Endothelial cell of umbilical vein (primary cell): ENCODE measurements around the gene AMBP. TPM values are rescaled to one million over a fixed set of nuclear protein-coding genes. Genes with fewer than 3 reads are reported as not detected.

Experiments
- BruUV-seq: library from RNA; stranded (reverse); fragments of 400-500 nt; replicated peaks from 2 replicates; lab custom pipeline; 2021; lab: Mats Ljungman, UMichigan
- CTCF ChIA-PET: fragments of 300-600, 350-600 bp; sonication (Branson Sonifier 250); formaldehyde crosslinking; loops from one replicate; lab custom pipeline; 2021; ENCODE audit warnings: antibody characterized with exemption, inconsistent platforms; lab: Charles Lee
- POLR2A ChIA-PET: fragments of 300-600, 350-600 bp; sonication (Branson Sonifier 250); formaldehyde crosslinking; loops from one replicate; lab custom pipeline; 2021; ENCODE audit warnings: antibody characterized with exemption, inconsistent platforms; lab: Charles Lee
- DNase-seq: peaks from one replicate; pipeline ENCODE4 v3.0.0-alpha.2; 2011; ENCODE audit warnings: low read depth, low spot score
- FAIRE-seq: peaks from 2 replicates; lab custom pipeline; 2011; peaks lifted over from hg19 to GRCh38; lab: Jason Lieb, UNC
- H2AFZ ChIP-seq: 2 replicates; pipeline ENCODE4 v1.6.0; 2012; ENCODE audit warnings: low read depth, low read length, control low read depth, inconsistent platforms
- H3K27ac ChIP-seq: 2 replicates; pipeline ENCODE4 v1.5.1; 2011; ENCODE audit warnings: low read depth, mild to moderate bottlenecking, control low read depth, low read length, moderate library complexity; ENCODE audit not compliant: insufficient read depth
- H3K27me3 ChIP-seq, 2 experiments: 2 replicates each; pipeline versions ENCODE4 v1.6.0 to v1.6.1; 2011; ENCODE audit warnings: low read length in 2 of 2, mixed read lengths in 1 of 2; ENCODE audit not compliant: control insufficient read depth in 2 of 2, insufficient read depth in 2 of 2
- H3K36me3 ChIP-seq, 2 experiments: 2 replicates in 1 of 2; 3 replicates in 1 of 2; pipeline ENCODE4 v1.5.1; 2011; ENCODE audit warnings: low read length in 2 of 2, mild to moderate bottlenecking in 1 of 2, moderate library complexity in 1 of 2; ENCODE audit not compliant: control insufficient read depth in 2 of 2, insufficient read depth in 2 of 2; ENCODE audit errors: extremely low read depth in 1 of 2
- H3K4me1 ChIP-seq: 3 replicates; pipeline ENCODE4 v1.5.1; 2011; ENCODE audit warnings: mild to moderate bottlenecking, low read length; ENCODE audit not compliant: control insufficient read depth, insufficient read depth; ENCODE audit errors: extremely low read depth
- H3K4me2 ChIP-seq: 2 replicates; pipeline ENCODE4 v1.6.1; 2011; ENCODE audit warnings: low read length, control low read depth, mixed read lengths; ENCODE audit not compliant: insufficient read depth
- H3K4me3 ChIP-seq, 3 experiments: fragments of 200-600 bp in 1 of 3; sonication (generic), shearing (Covaris generic) in 1 of 3; replicated peaks in 1 of 3; 2 replicates each; pipeline ENCODE4 v1.5.1; 2011 to 2016; ENCODE audit warnings: control low read depth in 3 of 3, low read length in 3 of 3, mild to moderate bottlenecking in 2 of 3, inconsistent platforms in 1 of 3, low read depth in 1 of 3, moderate library complexity in 1 of 3; ENCODE audit not compliant: insufficient read depth in 1 of 3
- H3K79me2 ChIP-seq: 2 replicates; pipeline ENCODE4 v1.6.0; 2012; ENCODE audit warnings: low read length, inconsistent platforms; ENCODE audit not compliant: control insufficient read depth, insufficient read depth
- H3K9ac ChIP-seq: replicated peaks from 2 replicates; pipeline ENCODE3; 2011; ENCODE audit warnings: low read length, control low read depth; ENCODE audit not compliant: insufficient read depth; ENCODE audit errors: extremely low read depth
- H3K9me1 ChIP-seq: replicated peaks from 3 replicates; pipeline ENCODE4 v1.6.0; 2011; ENCODE audit warnings: mild to moderate bottlenecking, low read length; ENCODE audit not compliant: control insufficient read depth, insufficient read depth; ENCODE audit errors: extremely low read depth
- H3K9me3 ChIP-seq: replicated peaks from 2 replicates; pipeline ENCODE4 v1.5.1; 2012; ENCODE audit warnings: low read length, inconsistent platforms; ENCODE audit not compliant: control insufficient read depth, insufficient read depth
- H4K20me1 ChIP-seq: replicated peaks from 2 replicates; pipeline ENCODE3; 2011; ENCODE audit warnings: mild to moderate bottlenecking, low read length; ENCODE audit not compliant: control insufficient read depth, insufficient read depth; ENCODE audit errors: extremely low read depth
- EZH2 ChIP-seq: IDR thresholded peaks from 2 replicates; pipeline ENCODE4 v1.6.1; 2012; ENCODE audit warnings: borderline replicate concordance, low read depth, mild to moderate bottlenecking, moderate library complexity, low read length, inconsistent platforms; ENCODE audit not compliant: severe bottlenecking
- FOS ChIP-seq: IDR thresholded peaks from 2 replicates; pipeline ENCODE4 v1.6.1; 2011; ENCODE audit warnings: mild to moderate bottlenecking, low read length, moderate library complexity, borderline replicate concordance; ENCODE audit not compliant: insufficient read depth
- GATA2 ChIP-seq: IDR thresholded peaks from 2 replicates; pipeline ENCODE4 v1.7.0; 2011; ENCODE audit warnings: low read depth, mild to moderate bottlenecking, moderate library complexity, mixed read lengths, low read length; ENCODE audit not compliant: insufficient read length, insufficient read depth
- JUN ChIP-seq: IDR thresholded peaks from 2 replicates; pipeline ENCODE4 v1.6.1; 2011; ENCODE audit warnings: borderline replicate concordance, low read depth; ENCODE audit not compliant: insufficient read length, insufficient read depth
- MYC ChIP-seq: IDR thresholded peaks from one replicate; pipeline ENCODE4 v1.6.1; 2011; ENCODE audit warnings: mild to moderate bottlenecking, low read depth, low read length
- POLR2A ChIP-seq: IDR thresholded peaks from 2 replicates; pipeline ENCODE4 v1.6.1; 2012; ENCODE audit warnings: low read depth, mild to moderate bottlenecking, control low read depth, low read length
- POLR2AphosphoS5 ChIP-seq: IDR thresholded peaks from 2 replicates; pipeline ENCODE4 v1.6.1; 2012; ENCODE audit warnings: low read depth, mild to moderate bottlenecking, control low read depth, low read length, moderate library complexity; ENCODE audit not compliant: insufficient read depth
- dilution Hi-C: fragments of 300-500 bp; cut with MboI; formaldehyde crosslinking; loops from one replicate; pipeline ENCODE4 v1.15.0; 2019; ENCODE audit warnings: low sequenced_read_pairs; ENCODE audit not compliant: extremely low pct_ligation_motif_present
- intact Hi-C: fragments of 100-400 bp; cut with micrococcal nuclease; formaldehyde crosslinking; loops from one replicate; pipeline ENCODE4 v1.10.0; 2022
- polyA plus RNA-seq, 4 experiments: library from polyadenylated mRNA; depleted of rRNA in 3 of 4; stranded (reverse) in 3 of 4; unstranded in 1 of 4; fragments of >200 nt; gene quantifications; 2 replicates each; pipeline versions ENCODE4 v1.2.1 to v1.2.3, GENCODE V29; 2011 to 2012; ENCODE audit warnings: missing spikeins in 1 of 4
- total RNA-seq: library from RNA; stranded (reverse); gene quantifications from 2 replicates; pipeline ENCODE4 v1.2.3, GENCODE V29; 2021
- TF ChIP-seq, protein P1 (sequence below): IDR thresholded peaks from 2 replicates; pipeline ENCODE4 v1.6.1; 2011; ENCODE audit not compliant: insufficient read depth, insufficient read length
- TF ChIP-seq, protein P2 (sequence below), 2 donors: IDR thresholded peaks; 1 replicate in 1 of 2; 2 replicates in 1 of 2; pipeline ENCODE4 v1.5.1; 2011; ENCODE audit warnings: low read length in 2 of 2, mild to moderate bottlenecking in 2 of 2, moderate library complexity in 2 of 2, control low read depth in 1 of 2, inconsistent platforms in 1 of 2, low read depth in 1 of 2; ENCODE audit not compliant: insufficient read depth in 1 of 2; ENCODE audit errors: extremely low read depth in 1 of 2

Gene AMBP
- total and polyA plus RNA-seq, 2 donors (not counting 3 experiments of a cell fraction or from before 2014, with no cell fraction given) = not detected

DNA sequence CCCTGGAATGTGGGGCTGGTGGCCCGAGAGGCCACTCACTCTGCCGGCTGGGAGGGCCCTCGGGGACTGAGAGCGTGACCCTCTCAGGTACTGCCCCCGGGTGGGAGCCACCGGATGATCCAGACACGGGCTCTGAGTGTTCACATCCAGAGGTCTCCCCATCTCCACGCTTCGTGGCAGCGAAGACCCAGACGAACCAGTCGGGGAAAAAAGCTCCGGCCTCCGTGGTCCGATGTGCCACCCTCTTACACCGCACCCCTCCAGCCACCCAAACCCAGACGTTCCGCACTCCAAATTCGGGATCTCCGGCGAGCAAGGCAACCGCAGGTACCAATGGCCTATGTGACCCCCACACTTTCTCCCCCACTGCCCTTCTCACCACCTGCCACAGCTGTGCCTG, 49.5 kb downstream of the AMBP start:
- intact Hi-C loops = no loop called here
- TF ChIP-seq FOS = no peak
- TF ChIP-seq POLR2A = no peak
- no peak for TF ChIP-seq POLR2AphosphoS5
- no peak for TF ChIP-seq MYC
- TF ChIP-seq, protein P1, sequence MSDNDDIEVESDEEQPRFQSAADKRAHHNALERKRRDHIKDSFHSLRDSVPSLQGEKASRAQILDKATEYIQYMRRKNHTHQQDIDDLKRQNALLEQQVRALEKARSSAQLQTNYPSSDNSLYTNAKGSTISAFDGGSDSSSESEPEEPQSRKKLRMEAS = no peak
- TF ChIP-seq GATA2 = no peak
- no peak for TF ChIP-seq EZH2
- TF ChIP-seq, protein P2, sequence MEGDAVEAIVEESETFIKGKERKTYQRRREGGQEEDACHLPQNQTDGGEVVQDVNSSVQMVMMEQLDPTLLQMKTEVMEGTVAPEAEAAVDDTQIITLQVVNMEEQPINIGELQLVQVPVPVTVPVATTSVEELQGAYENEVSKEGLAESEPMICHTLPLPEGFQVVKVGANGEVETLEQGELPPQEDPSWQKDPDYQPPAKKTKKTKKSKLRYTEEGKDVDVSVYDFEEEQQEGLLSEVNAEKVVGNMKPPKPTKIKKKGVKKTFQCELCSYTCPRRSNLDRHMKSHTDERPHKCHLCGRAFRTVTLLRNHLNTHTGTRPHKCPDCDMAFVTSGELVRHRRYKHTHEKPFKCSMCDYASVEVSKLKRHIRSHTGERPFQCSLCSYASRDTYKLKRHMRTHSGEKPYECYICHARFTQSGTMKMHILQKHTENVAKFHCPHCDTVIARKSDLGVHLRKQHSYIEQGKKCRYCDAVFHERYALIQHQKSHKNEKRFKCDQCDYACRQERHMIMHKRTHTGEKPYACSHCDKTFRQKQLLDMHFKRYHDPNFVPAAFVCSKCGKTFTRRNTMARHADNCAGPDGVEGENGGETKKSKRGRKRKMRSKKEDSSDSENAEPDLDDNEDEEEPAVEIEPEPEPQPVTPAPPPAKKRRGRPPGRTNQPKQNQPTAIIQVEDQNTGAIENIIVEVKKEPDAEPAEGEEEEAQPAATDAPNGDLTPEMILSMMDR (IDR thresholded peaks at IDR 0.05; ENCODE audit: extremely low read depth in 1 of 2, insufficient read depth in 1 of 2, low read depth in 1 of 2, low read length in 2 of 2) = no peak
- no peak for TF ChIP-seq JUN
- POLR2A ChIA-PET = no interaction called here

More for the DNA sequence above, 49.5 kb downstream of the AMBP start:
- Histone ChIP-seq H3K36me3 (peaks cover 25 to 46% of the 10 kb centered on the region in 2 experiments), H4K20me1 (no peaks in the 10 kb centered on the region), H3K4me3 (no peak overlapping the region), H3K9me1 (no peaks in the 10 kb centered on the region), H3K9ac (no peak overlapping the region), H2AFZ (no peak overlapping the region), H3K79me2 (no peaks in the 10 kb centered on the region), H3K4me2 (no peak overlapping the region), H3K27me3 (no peaks in the 10 kb centered on the region), H3K27ac (no peak overlapping the region), H3K9me3 (no peaks in the 10 kb centered on the region), H3K4me1 (peaks cover 6% of the 10 kb centered on the region)
- dilution Hi-C loops = no loop called here
- CTCF ChIA-PET = interaction anchor here (1.4 kb wide), 1 partner anchor 152 kb away, joined by 3 read pairs; the partner anchor contains the start of gene ZNF618
- DNase-seq (no peak), FAIRE-seq (no peak)
- BruUV-seq = no TSS peak
